DMS 273 treated with DMSO at 0.1 percent for 48 hours (cell line): ENCODE results near the gene CELF1.

Source experiments
- DNase-seq: peaks from one replicate; lab custom pipeline; 2025; lab: John Stamatoyannopoulos, UW

CELF1 gene

DNA sequence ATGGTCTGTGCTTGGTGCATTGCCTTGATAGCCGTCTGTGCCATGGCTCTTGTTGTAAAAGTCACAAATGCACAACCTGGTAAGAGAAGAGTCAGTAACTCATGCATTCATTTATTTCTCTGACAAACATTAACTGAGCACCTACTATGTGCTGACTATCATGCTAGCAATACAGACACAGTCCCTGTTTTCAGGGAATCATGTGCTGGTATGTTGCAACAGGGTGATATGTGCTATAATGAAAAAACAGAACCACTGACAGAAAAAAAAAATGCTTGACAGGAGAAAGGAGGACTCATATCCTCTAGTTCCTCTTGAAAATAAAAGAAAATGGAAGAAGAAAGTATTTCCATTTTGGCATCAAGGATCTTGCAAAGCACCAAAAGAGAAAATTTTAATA is 69.5 kb downstream of the CELF1 start:
- DNase-seq, result no peak

DNA sequence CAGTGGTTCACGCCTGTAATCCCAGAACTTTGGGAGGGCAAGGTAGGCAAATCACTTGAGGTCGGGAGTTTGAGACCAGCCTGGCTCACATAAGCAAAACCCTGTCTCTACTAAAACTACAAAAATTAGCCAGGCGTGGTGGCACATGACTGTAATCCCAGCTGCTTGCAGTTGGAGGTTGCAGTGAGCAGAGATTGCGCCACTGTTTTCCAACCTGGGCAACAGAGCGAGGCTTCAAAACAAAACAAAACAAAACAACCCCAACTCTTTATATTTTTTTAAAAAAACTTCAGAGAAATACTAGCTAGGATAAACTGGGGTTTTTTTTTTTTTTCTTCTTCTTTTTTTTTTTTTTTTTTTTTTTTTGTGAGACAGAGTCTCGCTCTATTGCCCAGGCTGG is 72.2 kb downstream of the CELF1 start:
- no peak for DNase-seq

DNA sequence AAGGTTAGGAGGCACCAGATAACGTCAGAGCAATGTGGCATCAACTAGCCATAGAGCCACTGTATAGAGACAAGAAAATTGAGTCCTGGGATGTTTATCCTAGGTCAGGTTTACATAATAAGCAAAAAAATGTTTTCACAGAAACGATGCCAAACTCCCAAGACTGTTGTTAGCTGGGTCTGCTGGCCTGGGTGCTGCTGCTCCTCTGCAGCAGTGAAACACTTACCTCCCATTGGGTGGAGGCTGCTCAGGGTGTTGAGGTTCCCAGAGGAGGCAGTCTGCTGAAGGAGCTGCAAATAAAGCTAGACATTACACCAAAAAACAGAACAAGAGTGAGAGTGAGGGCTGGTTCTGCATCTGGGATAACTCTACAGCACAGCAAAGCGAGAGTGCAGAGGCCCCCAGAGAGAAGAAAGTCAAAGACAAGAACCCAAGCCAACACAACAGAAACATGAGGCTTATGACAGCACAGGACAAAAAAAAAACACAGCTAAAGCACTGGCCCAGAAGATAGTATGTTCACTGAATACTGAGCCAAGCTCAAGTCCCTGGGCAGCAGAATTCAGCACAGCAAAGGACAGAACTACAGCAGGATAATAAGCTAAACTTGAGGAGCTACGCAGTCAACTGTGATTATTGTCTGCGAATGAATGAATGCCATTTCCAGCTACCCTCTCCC is 74.1 kb downstream of the CELF1 start:
- DNase-seq, result no peak

DNA sequence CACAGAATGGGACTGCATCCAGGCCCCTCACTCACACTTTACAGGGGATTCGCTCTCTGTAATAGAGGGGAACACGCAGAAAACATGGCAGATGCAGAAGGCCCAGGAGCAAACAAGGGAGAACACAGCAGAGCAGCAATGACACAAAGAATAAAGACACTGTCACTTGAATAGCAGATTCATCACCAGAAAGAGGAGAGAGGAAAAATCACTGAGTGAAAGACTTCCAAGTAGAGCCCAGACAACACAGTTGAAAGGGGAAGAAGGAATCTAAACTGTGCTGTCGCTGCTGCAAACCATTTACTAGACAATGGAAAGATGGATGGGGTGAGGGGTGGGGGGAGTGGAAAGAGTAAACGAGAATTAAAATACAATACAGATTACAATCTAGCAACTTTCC is 75.2 kb downstream of the CELF1 start:
- DNase-seq, result no peak

DNA sequence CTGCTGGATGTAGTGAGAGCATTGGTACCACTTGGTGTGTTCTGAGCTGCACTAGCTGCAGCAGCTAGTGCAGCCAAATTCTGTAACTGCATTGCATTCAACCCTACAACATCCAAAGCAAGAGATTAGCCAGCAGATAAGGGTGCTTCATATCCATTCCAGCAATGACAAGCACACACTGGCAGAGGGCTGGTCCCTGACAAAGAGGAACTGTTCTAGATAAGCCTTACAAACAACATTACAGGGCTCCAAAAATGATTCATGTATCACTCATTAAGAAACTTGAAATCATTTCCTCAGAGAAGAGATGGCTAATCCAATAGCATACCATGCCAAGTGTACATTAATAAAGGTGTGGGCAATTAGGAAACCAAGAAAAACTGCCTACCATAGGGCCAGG is 75.6 kb downstream of the CELF1 start:
- no peak for DNase-seq

DNA sequence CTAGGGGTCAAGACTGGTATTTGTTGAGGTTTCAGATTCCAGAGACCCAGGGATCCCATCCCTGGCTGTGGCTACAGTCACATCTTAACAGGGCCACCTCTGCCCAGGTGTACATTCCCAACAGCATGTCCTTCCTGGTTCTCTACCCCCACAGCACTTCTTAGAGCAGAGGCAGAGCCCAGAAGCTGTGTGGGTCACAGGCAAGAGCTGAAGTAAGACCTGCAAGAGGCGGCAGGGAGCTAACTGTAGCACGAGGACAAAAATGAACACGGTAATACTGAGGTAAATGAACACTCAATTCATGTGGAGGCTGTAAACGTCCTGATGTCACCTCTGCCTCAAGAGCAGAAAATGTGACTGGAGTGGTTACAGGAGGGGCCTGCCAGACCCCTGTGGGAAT is 82.3 kb downstream of the CELF1 start:
- DNase-seq, result no peak

DNA sequence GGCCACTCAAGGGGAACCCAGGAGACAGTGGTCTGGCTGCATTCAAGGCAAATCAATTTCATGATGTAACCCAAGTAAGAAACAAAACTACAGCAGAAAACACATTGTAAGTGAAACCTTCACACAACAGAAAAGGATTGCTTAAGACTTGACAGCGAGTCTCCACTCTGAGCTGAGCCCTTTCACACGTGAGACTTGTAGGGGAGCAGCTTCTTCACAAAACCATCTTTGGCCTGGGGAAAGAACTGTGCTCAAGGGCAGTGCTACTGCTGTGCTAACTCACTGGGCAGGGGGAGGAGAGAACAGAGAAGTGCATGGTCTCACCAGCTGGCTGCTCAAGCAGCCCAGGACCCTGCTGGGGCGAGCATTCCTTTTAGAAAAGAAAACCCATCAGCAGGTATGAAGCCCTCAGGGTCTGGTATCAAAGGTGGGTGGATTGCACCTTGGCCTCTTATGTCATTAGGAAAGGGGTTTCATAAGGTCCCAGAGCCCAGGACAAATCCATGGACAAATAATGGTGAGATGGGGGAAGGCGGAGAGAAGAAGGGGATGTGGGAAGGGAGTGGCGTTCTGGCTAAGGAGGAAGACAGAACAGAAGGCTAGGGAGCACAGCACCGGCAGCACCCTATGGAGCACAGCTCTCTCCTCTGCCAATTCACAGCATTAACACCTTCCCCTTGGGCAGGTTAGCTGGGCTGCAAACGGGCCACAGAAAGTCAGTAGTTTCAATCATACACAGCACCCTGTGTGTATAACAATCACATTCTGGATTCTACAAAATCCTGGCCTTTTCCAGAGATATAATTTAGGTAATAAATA is 83.4 kb downstream of the CELF1 start:
- no peak for DNase-seq

DNA sequence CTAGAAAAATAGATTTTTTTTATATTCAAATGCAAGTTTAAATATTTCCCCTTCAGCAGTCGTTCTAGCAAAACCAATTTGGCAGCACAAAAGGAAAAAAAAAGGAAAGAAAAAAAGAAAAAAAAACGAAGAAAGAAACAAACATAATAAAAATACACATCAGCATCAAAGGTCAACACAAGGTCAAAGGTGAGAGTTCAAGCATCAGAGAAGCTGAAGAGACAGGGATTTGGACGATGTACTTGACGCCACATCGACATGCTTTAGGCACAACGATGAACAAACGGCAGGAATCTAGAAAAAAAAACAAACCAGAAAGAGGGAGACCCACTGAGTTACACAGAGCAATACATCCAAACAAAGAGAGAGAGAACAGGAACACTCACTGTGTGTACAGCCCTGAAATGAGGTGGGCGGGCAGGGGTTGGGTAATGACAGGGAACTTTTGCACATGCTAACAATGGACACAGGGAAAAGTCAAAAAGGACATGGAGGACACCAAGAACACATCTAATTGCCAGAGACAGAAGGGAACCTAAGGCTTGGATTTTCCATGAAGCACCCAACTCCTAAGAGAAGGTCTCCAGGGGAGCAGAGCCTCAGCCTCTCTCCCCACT is 84.2 kb downstream of the CELF1 start:
- no peak for DNase-seq

DNA sequence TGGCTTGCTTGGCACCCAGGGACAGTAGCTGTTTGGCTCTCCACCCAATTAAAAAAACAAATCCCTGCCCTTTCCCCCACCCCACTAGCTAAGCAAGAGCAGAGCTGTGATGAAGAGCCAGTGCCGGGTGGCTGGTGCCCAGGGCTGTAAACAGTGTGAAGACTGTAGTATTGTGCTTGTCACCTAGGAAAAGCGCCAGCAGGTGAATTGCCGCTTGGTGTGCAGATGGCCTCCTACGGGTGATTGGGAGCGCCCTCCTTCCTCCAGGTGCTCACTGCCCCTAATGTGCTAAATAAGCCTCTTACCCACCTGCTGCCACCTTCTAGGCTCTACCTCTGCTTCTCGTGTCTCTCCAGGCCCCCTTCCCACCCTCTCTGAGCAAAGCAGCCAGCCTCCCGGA is 85.6 kb downstream of the CELF1 start:
- DNase-seq, result no peak

DNA sequence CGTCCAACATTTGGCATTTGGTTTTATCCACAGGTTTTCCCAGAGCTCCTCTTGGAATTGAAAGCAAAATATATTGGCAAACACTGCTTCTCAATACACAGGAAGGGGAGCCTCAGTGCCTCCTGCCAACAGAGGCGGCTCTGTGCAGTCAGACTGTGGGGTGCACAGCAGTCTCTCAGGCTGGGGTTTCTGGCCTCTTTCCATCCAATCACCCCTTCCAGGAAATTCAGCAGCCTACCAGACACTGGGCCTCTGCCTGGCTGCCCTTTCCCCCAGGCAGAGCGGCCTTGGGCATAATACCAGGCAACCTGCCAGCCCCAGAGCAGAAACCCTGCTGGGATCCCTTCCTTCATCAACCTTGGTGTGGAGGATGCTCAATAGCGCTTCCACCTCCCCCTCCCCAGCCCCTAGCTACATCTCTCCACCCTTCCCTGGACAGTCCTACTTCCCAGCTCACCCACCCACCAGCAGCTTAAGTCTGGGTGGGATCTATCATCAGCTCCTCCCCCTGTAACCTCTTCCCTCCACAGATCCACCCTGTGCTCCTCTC is 86.2 kb downstream of the CELF1 start:
- DNase-seq, result peak; percentile 3

DNA sequence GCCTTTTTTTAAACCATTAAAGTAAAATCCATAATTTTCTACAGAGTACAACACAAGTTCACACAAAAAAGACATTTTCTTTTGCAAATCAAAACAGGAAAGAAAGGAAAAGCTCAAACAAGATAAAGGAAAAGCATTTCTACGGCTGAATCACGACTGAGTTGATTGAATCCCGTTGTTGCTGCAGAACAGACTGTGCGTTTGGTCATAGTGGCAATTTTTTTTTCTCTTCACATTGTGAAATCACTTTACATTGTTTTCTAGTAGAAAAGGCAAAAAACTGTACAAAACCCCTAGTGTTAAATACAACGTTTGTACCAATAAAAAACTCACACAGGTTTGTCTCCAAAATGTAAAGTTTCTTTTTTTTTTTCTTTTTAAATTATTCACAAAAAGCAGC is 86.7 kb downstream of the CELF1 start:
- DNase-seq, result no peak

DNA sequence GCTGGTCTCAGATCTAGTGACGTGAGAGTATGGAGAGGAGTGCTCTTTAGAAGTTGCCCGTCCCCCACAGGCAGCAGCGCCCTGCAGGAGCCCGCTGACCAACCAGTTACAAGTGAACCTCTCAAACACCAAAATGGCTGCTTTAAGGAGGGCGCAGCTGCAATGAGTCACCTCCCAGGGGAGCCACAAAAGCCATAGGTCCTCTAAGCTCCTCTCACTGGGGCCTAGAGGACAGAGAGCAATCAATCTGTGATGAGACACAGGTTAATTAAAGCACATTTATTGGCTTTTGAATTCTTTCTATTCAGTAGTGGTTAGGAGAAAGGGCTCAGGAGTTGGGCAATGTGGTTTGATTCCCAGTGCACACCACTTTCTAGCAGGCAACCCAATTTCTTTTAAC is 88.4 kb downstream of the CELF1 start:
- DNase-seq, result no peak

DNA sequence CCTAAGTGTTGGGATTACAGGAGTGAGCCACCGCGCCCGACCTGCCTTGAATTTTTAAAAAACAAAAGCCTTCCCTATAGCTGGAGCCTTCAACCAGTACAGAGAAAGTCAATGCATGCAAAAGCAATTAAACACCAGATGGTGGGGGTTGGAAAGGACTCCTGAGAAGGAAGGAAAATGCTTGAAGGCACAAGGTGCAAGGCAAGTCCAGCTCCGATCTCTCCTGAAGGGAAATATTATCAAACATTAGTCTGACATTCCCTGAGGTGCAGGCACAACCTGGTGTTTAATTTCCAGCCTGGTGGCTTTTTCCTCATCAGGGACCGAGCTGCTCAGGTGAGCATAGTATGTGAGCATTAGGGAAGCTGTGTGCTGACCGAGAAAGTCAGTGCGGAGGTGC is 91.1 kb downstream of the CELF1 start:
- no peak for DNase-seq

DNA sequence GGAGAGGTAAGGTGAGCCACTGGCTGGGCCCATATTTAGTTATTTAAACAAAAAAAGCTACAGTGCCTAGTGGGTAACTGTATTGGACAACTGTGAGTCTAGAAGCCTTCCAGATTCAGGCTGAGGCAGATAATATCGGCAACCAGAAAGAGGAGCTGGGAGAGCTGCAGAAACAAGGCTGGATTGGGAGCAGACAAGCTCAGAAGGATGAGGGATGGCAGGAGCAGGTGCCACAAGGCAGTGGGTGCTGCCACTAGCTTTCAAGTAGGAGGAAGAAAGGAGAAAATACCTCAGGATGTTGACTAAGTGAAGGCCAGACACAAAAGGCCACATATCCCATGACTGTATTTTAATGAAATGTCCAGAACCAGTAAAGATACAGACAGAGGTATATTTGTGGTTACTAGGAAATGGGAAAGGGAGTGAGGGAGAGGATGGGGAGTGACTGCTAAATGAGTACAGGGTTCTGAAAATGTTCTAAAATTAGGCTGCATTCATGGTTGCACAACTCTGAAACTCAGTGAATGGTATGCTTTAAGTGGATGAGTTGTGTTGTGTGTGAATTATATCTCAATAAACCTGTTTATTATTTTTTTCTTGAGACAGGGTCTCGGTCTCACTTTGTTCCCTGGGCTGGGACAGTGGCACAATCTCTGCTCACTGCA is 92.2 kb downstream of the CELF1 start:
- no peak for DNase-seq

DNA sequence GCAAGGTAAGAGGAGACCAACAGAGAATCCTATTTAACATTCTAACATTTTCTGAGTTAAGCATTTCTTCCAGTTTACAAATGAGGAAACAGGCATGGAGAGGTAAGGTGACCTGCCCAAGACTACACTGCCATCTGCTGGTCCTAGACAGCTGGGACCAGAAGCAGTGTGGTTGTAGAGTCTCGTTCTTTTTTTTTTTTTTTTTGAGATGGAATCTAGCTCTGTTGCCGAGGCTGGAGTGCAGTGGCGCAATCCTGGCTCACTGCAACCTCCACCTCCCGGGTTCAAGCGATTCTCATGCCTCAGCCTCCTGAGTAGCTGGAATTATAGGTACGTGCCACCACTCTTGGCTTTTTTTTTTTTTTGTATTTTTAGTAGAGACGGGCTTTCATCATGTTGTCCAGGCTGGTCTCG is 98.7 kb downstream of the CELF1 start:
- peak; percentile 43 for DNase-seq

DNA sequence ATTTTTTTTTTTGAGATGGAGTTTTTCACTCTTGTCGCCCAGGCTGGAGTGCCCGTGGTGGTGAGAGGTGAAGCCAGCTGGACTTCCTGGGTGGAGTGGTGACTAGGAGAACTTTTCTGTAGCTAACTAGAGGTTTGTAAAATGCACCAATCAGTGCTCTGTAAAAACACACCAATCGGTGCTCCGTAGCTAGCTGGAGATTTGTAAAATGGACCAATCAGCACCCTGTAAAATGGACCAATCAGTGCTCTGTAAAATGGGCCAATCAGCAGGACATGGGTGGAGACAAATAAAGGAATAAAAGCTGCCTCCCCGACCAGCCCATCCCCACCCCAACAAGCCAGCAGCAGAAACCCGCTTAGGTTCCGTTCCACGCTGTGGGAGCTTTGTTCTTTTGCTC is 99.6 kb downstream of the CELF1 start:
- DNase-seq, result no peak

DNA sequence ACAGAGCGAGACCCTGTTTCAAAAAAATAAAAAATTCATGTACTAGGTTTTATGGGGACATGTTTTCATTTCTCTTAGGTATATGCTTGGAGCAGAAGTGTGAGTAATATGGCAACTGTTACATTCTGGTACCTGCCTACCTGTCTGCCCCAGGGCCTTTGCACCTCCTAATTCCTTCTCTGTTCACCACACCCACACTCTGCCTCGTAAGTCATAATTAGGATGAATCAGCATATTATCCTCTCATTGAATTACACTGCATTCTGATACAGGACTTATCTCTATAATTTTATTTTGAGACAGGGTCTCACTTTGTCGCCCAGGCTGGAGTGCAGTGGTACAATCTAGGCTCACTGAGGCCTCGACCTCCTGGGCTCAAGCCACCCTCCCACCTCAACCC is 100.9 kb downstream of the CELF1 start:
- DNase-seq, result no peak

DNA sequence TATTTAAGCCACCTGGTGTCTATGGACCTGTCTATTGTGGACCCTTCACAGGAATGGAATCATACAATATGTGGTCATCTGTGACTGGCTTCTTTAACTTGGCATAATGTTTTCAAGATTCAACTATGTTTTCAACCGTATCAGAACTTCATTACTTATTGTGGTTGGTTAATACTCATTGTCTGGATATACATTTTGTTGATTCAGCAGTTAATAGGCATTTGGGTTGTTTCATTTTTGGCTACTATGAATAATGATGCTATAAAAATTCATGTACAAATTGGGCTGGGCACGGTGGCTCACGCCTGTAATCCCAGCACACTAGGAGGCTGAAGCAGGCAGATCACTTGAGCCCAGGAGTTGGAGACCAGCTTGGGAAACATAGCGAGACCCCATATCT is 101.5 kb downstream of the CELF1 start:
- DNase-seq, result no peak

DNA sequence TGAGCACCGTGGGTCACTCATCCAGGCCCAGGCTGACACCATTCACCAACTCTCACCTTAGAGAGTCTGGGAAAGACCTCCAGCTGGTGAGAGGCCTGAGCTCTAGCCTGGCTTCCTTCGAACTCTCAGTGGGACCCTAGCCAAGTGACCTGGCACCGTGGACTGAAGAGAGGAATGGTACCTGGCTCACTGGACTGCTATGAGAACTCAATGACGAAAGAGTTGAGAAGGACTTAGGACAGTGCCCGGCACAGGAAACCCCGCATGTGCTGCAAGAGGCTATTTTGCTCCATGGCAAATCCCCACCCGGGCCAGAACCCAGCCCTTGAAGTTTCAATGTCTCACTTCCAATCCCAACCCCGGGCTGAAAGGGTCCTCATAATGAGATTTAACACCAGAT is 103.4 kb downstream of the CELF1 start:
- no peak for DNase-seq

DNA sequence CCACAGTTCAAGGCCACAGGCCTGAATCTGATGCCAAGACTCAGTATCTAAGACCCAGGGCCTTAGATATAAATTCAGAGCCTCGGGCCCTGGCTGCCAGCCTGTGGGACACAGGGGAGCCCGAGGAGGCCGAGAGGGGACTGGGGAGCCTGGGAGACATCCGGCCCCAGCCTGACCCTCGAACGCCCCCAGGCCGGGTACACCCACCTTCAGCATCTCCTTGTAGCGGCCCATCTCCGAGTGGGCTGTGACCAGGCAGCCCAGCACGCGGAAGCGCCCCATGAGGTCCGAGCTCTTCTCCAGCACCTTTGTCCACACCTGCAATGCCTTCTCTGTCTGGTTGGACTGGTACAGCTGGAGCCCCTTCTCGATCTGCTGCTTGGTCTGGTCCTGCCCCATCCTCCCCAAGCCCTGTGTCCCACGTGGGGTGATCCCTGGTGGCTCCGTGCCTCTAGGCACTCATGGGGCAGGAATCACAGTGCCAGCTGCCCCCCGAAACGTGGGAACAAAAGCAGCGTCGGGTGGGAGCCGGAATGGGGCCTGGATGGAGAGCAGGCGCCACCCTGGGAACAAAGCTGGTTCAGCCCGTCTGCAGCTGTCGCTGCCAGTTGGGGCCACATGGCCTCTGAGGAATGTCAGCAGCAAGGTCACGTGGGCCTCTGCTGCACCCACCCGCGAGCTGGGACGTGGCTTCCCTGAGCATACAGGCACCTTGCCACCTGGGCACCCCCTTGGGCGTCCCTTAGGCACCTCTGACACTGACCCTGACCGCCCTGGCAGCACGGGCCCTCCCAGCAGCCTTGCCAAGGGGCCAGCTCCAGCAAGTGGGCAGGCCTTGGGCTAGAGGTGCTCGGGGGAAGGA is 104.1 kb downstream of the CELF1 start, which contains the start of gene RAPSN:
TSS of gene RAPSN (minus strand) at position 571 of the 862 bp plus-strand sequence. CDS start at position 399, 172 bp downstream.
- no peak for DNase-seq

DNA sequence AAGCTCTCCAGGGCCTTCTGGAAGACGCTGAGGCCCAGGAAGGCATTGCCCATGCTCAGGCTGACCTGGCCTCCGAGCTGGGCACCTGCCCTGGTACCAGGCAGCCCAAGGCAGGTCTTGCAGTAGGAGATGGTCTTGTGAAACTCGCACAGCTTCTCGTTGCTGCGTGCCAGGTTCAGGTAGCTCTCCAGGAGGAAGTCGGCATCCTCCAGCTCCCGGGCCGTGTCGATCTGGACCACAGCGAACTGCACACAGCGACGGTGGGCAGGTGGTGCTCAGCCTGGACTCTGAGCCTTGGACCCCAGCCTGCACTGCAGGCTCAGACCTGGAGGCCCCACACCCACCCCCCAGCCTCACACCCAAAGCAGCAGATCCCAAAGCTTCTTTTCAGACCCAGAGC is 105.0 kb downstream of the CELF1 start:
- DNase-seq, result no peak
